Neural progenitor cell (in vitro differentiated cells): Measurements from ENCODE around the gene SRBD1. TPM values are rescaled to one million over a fixed set of nuclear protein-coding genes. Genes with fewer than 3 reads are reported as not detected.

Experiments
- DNase-seq: peaks from one replicate; pipeline ENCODE4 v3.0.0-alpha.2; 2016; ENCODE audit warnings: low spot score
- H2AFZ ChIP-seq: fragments of 200-600 bp; sonication (generic); replicated peaks from 2 replicates; pipeline ENCODE4 v1.6.1; 2016; ENCODE audit warnings: antibody characterized with exemption
- H3F3A ChIP-seq: fragments of 200-600 bp; sonication (generic); 2 replicates; pipeline ENCODE4 v1.6.1; 2016; ENCODE audit warnings: antibody characterized with exemption, low read depth
- H3K27ac ChIP-seq: fragments of 200-600 bp; sonication (generic); 2 replicates; pipeline ENCODE4 v1.5.1; 2016; ENCODE audit warnings: mild to moderate bottlenecking
- H3K27me3 ChIP-seq: fragments of 200-600 bp; sonication (generic); 2 replicates; pipeline ENCODE4 v1.6.1; 2016; ENCODE audit warnings: mild to moderate bottlenecking, moderate library complexity
- H3K36me3 ChIP-seq: fragments of 200-600 bp; sonication (generic); 2 replicates; pipeline ENCODE4 v1.5.1; 2016
- H3K4me1 ChIP-seq: fragments of 200-600 bp; sonication (generic); 2 replicates; pipeline ENCODE4 v1.6.1; 2016; ENCODE audit warnings: mixed run types
- H3K4me2 ChIP-seq: fragments of 200-600 bp; sonication (generic); 2 replicates; pipeline ENCODE4 v1.6.1; 2016
- H3K4me3 ChIP-seq: fragments of 200-600 bp; sonication (generic); 2 replicates; pipeline ENCODE4 v1.5.1; 2016
- H3K79me2 ChIP-seq: fragments of 200-600 bp; sonication (generic); 2 replicates; pipeline ENCODE4 v1.6.1; 2016; ENCODE audit warnings: low read depth
- H3K9ac ChIP-seq: fragments of 200-600 bp; sonication (generic); 2 replicates; pipeline ENCODE4 v1.6.1; 2016
- H3K9me3 ChIP-seq: fragments of 200-600 bp; sonication (generic); 2 replicates; pipeline ENCODE4 v1.5.1; 2016; ENCODE audit warnings: low read depth
- H4K20me1 ChIP-seq: fragments of 200-600 bp; sonication (generic); 2 replicates; pipeline ENCODE4 v1.6.1; 2016; ENCODE audit warnings: low read depth
- H3K27ac Mint-ChIP-seq: 3 replicates; pipeline ENCODE4 v1.8.0; 2021; ENCODE audit warnings: mixed read lengths
- H3K27me3 Mint-ChIP-seq: 2 replicates; pipeline ENCODE4 v1.8.0; 2022; ENCODE audit warnings: low read depth, mild to moderate bottlenecking, inconsistent platforms, moderate library complexity, mixed read lengths; ENCODE audit not compliant: insufficient read depth
- H3K36me3 Mint-ChIP-seq: 3 replicates; pipeline ENCODE4 v1.8.0; 2021; ENCODE audit warnings: mixed read lengths
- H3K4me1 Mint-ChIP-seq: 3 replicates; pipeline ENCODE4 v1.8.0; 2021; ENCODE audit warnings: mixed read lengths
- H3K4me3 Mint-ChIP-seq: 3 replicates; pipeline ENCODE4 v1.8.0; 2021; ENCODE audit warnings: mild to moderate bottlenecking, moderate library complexity, mixed read lengths
- H3K9me3 Mint-ChIP-seq: 3 replicates; pipeline ENCODE4 v1.8.0; 2020; ENCODE audit warnings: mixed read lengths
- EZH2 ChIP-seq: fragments of 200-600 bp; sonication (generic); IDR thresholded peaks from 2 replicates; pipeline ENCODE4 v1.6.1; 2017; ENCODE audit warnings: antibody characterized with exemption, mild to moderate bottlenecking, moderate library complexity
- EZH2phosphoT487 ChIP-seq: fragments of 200-600 bp; sonication (generic); IDR thresholded peaks from 2 replicates; pipeline ENCODE4 v1.6.1; 2017; ENCODE audit warnings: antibody characterized with exemption
- total RNA-seq: library from RNA; depleted of rRNA; stranded (reverse); fragments of >200 nt; gene quantifications from 2 replicates; pipeline ENCODE4 v1.2.3, GENCODE V29; 2015; ENCODE audit warnings: low replicate concordance
- TF ChIP-seq, protein P1 (sequence below): fragments of 200-600 bp; sonication (generic); IDR thresholded peaks from 2 replicates; pipeline ENCODE4 v1.5.1; 2017; ENCODE audit warnings: antibody characterized with exemption, mild to moderate bottlenecking

Gene SRBD1
- total RNA-seq, 1 donor from 2014 or later = 37.2 TPM

GRCh38 chr2:45457211-45457945 is 153.7 kb downstream of the SRBD1 start:
- Histone ChIP-seq H3K9me3 (no peaks in the 10 kb centered on the region), H3K79me2 (no peaks in the 10 kb centered on the region), H4K20me1 (no peaks in the 10 kb centered on the region), H3K4me1 (peaks cover 14% of the 10 kb centered on the region), H3F3A (peaks cover 6% of the 10 kb centered on the region), H3K36me3 (no peaks in the 10 kb centered on the region), H3K4me2 (no peak overlapping the region), H3K9ac (no peak overlapping the region), H3K27me3 (no peaks in the 10 kb centered on the region), H3K27ac (no peak overlapping the region), H2AFZ (no peak overlapping the region), H3K4me3 (no peak overlapping the region)
- Mint-ChIP-seq H3K27me3 (no peaks in the 10 kb centered on the region), H3K27ac (no peak overlapping the region), H3K4me3 (no peak overlapping the region), H3K4me1 (peaks cover 19% of the 10 kb centered on the region), H3K9me3 (no peaks in the 10 kb centered on the region), H3K36me3 (no peaks in the 10 kb centered on the region)
- no peak for DNase-seq
- TF ChIP-seq EZH2 (no peak), EZH2phosphoT487 (no peak)
- TF ChIP-seq, protein P1, sequence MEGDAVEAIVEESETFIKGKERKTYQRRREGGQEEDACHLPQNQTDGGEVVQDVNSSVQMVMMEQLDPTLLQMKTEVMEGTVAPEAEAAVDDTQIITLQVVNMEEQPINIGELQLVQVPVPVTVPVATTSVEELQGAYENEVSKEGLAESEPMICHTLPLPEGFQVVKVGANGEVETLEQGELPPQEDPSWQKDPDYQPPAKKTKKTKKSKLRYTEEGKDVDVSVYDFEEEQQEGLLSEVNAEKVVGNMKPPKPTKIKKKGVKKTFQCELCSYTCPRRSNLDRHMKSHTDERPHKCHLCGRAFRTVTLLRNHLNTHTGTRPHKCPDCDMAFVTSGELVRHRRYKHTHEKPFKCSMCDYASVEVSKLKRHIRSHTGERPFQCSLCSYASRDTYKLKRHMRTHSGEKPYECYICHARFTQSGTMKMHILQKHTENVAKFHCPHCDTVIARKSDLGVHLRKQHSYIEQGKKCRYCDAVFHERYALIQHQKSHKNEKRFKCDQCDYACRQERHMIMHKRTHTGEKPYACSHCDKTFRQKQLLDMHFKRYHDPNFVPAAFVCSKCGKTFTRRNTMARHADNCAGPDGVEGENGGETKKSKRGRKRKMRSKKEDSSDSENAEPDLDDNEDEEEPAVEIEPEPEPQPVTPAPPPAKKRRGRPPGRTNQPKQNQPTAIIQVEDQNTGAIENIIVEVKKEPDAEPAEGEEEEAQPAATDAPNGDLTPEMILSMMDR = no peak

GRCh38 chr2:45452866-45453265 is 158.2 kb downstream of the SRBD1 start:
- no peak overlapping the region for H3K27ac ChIP-seq
- H3K36me3 Mint-ChIP-seq = no peaks in the 10 kb centered on the region
- no peaks in the 10 kb centered on the region for H4K20me1 ChIP-seq
- H3K4me3 Mint-ChIP-seq = no peak overlapping the region
- H3K27me3 Mint-ChIP-seq = no peaks in the 10 kb centered on the region
- no peak overlapping the region for H3K4me3 ChIP-seq
- no peaks in the 10 kb centered on the region for H3K9me3 ChIP-seq
- TF ChIP-seq, protein P1 = no peak
- TF ChIP-seq EZH2phosphoT487 = no peak
- TF ChIP-seq EZH2 = no peak
- H3K27ac Mint-ChIP-seq = no peak overlapping the region
- no peaks in the 10 kb centered on the region for H3F3A ChIP-seq
- H3K27me3 ChIP-seq = no peaks in the 10 kb centered on the region
- peaks cover under 1% of the 10 kb centered on the region for H3K4me1 ChIP-seq
- no peak overlapping the region for H3K9ac ChIP-seq
- H3K79me2 ChIP-seq = no peaks in the 10 kb centered on the region
- H3K4me1 Mint-ChIP-seq = peaks cover 8% of the 10 kb centered on the region
- no peaks in the 10 kb centered on the region for H3K9me3 Mint-ChIP-seq
- no peak overlapping the region for H2AFZ ChIP-seq
- DNase-seq = no peak
- no peaks in the 10 kb centered on the region for H3K36me3 ChIP-seq
- H3K4me2 ChIP-seq = no peak overlapping the region

DNA sequence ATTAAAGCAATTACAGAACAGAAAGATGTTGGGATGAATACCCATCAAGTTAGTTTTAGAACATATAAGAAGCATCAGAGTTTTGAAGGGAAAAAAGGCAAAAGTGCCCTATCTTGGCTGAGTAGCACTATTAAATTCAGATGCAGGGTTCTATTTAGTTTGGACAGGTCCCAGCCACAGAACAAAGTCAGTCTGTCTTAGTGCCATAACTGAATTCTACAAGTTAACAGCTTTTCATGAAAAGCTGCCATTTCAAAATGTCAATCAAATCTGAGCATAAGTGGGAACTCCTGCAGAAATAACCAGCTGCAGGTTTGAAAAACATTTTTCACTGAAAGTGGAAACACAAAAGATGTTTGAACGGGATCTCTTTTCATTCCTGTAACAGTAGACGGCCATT is 160.4 kb downstream of the SRBD1 start:
- Histone ChIP-seq H3K9me3 (no peaks in the 10 kb centered on the region), H4K20me1 (no peaks in the 10 kb centered on the region), H3K36me3 (no peaks in the 10 kb centered on the region), H3F3A (no peaks in the 10 kb centered on the region), H3K4me1 (no peaks in the 10 kb centered on the region), H3K27ac (no peak overlapping the region), H3K79me2 (no peaks in the 10 kb centered on the region), H3K4me2 (no peak overlapping the region), H3K4me3 (no peak overlapping the region), H2AFZ (no peak overlapping the region), H3K9ac (no peak overlapping the region), H3K27me3 (no peaks in the 10 kb centered on the region)
- no peak for TF ChIP-seq EZH2
- TF ChIP-seq, protein P1 = no peak
- no peak for TF ChIP-seq EZH2phosphoT487
- Mint-ChIP-seq H3K27ac (no peak overlapping the region), H3K27me3 (no peaks in the 10 kb centered on the region), H3K4me3 (no peak overlapping the region), H3K4me1 (peaks cover 5% of the 10 kb centered on the region), H3K9me3 (no peaks in the 10 kb centered on the region), H3K36me3 (no peaks in the 10 kb centered on the region)
- DNase-seq = no peak
